ENCODE data around the gene KCND3. TPM values are rescaled to one million over a fixed set of nuclear protein-coding genes. Genes with fewer than 3 reads are reported as not detected.

The KCND3 gene
- total and polyA plus RNA-seq, 2 experiments from 2014 or later = 0.10 to 0.18 TPM

GRCh38 chr1:111958851-111959250 lies 30.6 kb downstream of the KCND3 start:
- TF ChIP-seq CREB1 (CRISPR knock-in tag; IDR thresholded peaks at IDR 0.05; ENCODE audit: low read depth) (no peak), POLR2AphosphoS5 (IDR thresholded peaks at IDR 0.05; ENCODE audit: low read depth) (no peak), ZNF462 (CRISPR knock-in tag; IDR thresholded peaks at IDR 0.05) (no peak)
- peaks cover 5% of the 10 kb centered on the region for H3K4me1 Mint-ChIP-seq
- no peaks in the 10 kb centered on the region for H3K36me3 Mint-ChIP-seq (ENCODE audit: low read depth)
- H3K79me2 ChIP-seq (replicated peaks; ENCODE audit: insufficient read depth) = no peaks in the 10 kb centered on the region
- no peak for ATAC-seq
- no peaks in the 10 kb centered on the region for H3K27me3 ChIP-seq (ENCODE audit: insufficient read depth)
- H3K9me2 ChIP-seq (ENCODE audit: insufficient read depth) = peaks cover 6% of the 10 kb centered on the region; the same call in 1 of the 2 replicates
- no peak overlapping the region for H3K4me3 ChIP-seq
- no peak for DNase-seq (ENCODE audit: low spot score)
- H3K36me3 ChIP-seq (ENCODE audit: insufficient read depth) = no peaks in the 10 kb centered on the region
- H3K27ac Mint-ChIP-seq = no peak overlapping the region
- H2AFZ ChIP-seq = no peak overlapping the region
- peaks cover 10% of the 10 kb centered on the region for H3K27me3 Mint-ChIP-seq (ENCODE audit: insufficient read depth, low read depth, poor library complexity)
- H3F3A ChIP-seq (replicated peaks; ENCODE audit: low read depth) = no peaks in the 10 kb centered on the region
- H3K4me1 ChIP-seq (ENCODE audit: insufficient read depth) = peaks cover 2% of the 10 kb centered on the region
- no peak overlapping the region for H3K4me2 ChIP-seq
- no peak overlapping the region for H3K27ac ChIP-seq (ENCODE audit: low read depth)
- H3K4me3 Mint-ChIP-seq = no peak overlapping the region
- no peaks in the 10 kb centered on the region for H3K9me3 Mint-ChIP-seq
- H4K20me1 ChIP-seq (replicated peaks; ENCODE audit: insufficient read depth) = no peaks in the 10 kb centered on the region

DNA sequence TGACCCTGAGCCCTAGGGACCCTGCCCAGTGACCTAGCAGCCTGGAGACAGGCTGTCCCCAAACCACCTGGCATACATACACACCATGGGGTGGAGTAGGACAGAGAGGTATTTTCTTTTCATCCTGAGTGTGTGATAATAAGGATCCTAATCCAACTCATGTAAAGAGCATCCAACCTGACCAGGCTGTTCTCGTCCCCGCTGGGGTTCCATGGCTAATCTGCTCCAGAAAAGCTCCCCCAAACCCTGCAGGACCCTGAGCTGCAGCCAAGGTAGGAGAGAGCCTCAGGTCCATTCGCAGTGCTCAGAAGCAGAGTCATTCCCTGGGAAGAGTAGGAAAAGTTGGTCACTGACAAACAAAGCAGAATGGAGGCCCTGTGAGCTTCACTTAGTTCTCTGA lies 31.4 kb downstream of the KCND3 start:
- Mint-ChIP-seq H3K27ac (no peak overlapping the region), H3K27me3 (ENCODE audit: insufficient read depth, low read depth, poor library complexity) (peaks cover 8% of the 10 kb centered on the region), H3K36me3 (ENCODE audit: low read depth) (no peaks in the 10 kb centered on the region), H3K4me1 (no peaks in the 10 kb centered on the region), H3K9me3 (no peaks in the 10 kb centered on the region; the same call in 2 of the 3 replicates), H3K4me3 (no peak overlapping the region)
- peaks cover 5% of the 10 kb centered on the region; the same call in 1 of the 2 replicates for H3K9me2 ChIP-seq (ENCODE audit: insufficient read depth)
- H3F3A ChIP-seq (replicated peaks; ENCODE audit: low read depth) = no peaks in the 10 kb centered on the region
- no peaks in the 10 kb centered on the region for H3K36me3 ChIP-seq (ENCODE audit: insufficient read depth)
- no peaks in the 10 kb centered on the region for H4K20me1 ChIP-seq (replicated peaks; ENCODE audit: insufficient read depth)
- H3K4me2 ChIP-seq = no peak overlapping the region
- ATAC-seq (no peak), DNase-seq (ENCODE audit: low spot score) (no peak)
- no peak overlapping the region for H3K4me3 ChIP-seq
- no peaks in the 10 kb centered on the region for H3K4me1 ChIP-seq (ENCODE audit: insufficient read depth)
- H3K79me2 ChIP-seq (replicated peaks; ENCODE audit: insufficient read depth) = no peaks in the 10 kb centered on the region
- H3K27me3 ChIP-seq (ENCODE audit: insufficient read depth) = no peaks in the 10 kb centered on the region
- H3K27ac ChIP-seq (ENCODE audit: low read depth) = no peak overlapping the region
- H2AFZ ChIP-seq = no peak overlapping the region
- TF ChIP-seq REST (IDR thresholded peaks at IDR 0.05; ENCODE audit: unreplicated experiment) (no peak), NANOG (IDR thresholded peaks at IDR 0.05; ENCODE audit: borderline replicate concordance) (no peak), JUNB (IDR thresholded peaks at IDR 0.05; ENCODE audit: unreplicated experiment) (no peak)
